ENCODE results near the gene STRN3.

- TF ChIP-seq, protein P1, sequence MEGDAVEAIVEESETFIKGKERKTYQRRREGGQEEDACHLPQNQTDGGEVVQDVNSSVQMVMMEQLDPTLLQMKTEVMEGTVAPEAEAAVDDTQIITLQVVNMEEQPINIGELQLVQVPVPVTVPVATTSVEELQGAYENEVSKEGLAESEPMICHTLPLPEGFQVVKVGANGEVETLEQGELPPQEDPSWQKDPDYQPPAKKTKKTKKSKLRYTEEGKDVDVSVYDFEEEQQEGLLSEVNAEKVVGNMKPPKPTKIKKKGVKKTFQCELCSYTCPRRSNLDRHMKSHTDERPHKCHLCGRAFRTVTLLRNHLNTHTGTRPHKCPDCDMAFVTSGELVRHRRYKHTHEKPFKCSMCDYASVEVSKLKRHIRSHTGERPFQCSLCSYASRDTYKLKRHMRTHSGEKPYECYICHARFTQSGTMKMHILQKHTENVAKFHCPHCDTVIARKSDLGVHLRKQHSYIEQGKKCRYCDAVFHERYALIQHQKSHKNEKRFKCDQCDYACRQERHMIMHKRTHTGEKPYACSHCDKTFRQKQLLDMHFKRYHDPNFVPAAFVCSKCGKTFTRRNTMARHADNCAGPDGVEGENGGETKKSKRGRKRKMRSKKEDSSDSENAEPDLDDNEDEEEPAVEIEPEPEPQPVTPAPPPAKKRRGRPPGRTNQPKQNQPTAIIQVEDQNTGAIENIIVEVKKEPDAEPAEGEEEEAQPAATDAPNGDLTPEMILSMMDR (IDR thresholded peaks at IDR 0.05), result no peak
- TF ChIP-seq POLR2A (IDR thresholded peaks at IDR 0.05), result no peak
Measured at GRCh38 chr14:31024010-31024480, 2.1 kb downstream of the STRN3 start.
